Hepatocyte (in vitro differentiated cells): ENCODE measurements around the gene MAP2K2. TPM values are rescaled to one million over a fixed set of nuclear protein-coding genes. Genes with fewer than 3 reads are reported as not detected.

Experiments
- DNase-seq: peaks from one replicate; pipeline ENCODE4 v3.0.0-alpha.2; 2016; ENCODE audit warnings: low spot score
- H2AFZ ChIP-seq: fragments of 200-600 bp; sonication (generic); 2 replicates; pipeline ENCODE4 v1.6.0; 2016; ENCODE audit warnings: antibody characterized with exemption, mild to moderate bottlenecking
- H3K27ac ChIP-seq: fragments of 200-600 bp; sonication (generic); 2 replicates; pipeline ENCODE4 v1.5.1; 2016; ENCODE audit warnings: mild to moderate bottlenecking
- H3K27me3 ChIP-seq: fragments of 200-600 bp; sonication (generic); 2 replicates; pipeline ENCODE4 v1.6.1; 2016
- H3K36me3 ChIP-seq: fragments of 200-600 bp; sonication (generic); replicated peaks from 2 replicates; pipeline ENCODE4 v1.5.1; 2016; ENCODE audit warnings: low read depth; ENCODE audit not compliant: insufficient read depth
- H3K4me1 ChIP-seq: fragments of 200-600 bp; sonication (generic); 2 replicates; pipeline ENCODE4 v1.5.1; 2016; ENCODE audit warnings: mild to moderate bottlenecking, moderate library complexity; ENCODE audit not compliant: insufficient read depth
- H3K4me2 ChIP-seq: fragments of 200-600 bp; sonication (generic); 2 replicates; pipeline ENCODE4 v1.6.0; 2016
- H3K4me3 ChIP-seq: fragments of 200-600 bp; sonication (generic); 2 replicates; pipeline ENCODE4 v1.5.1; 2016; ENCODE audit warnings: mild to moderate bottlenecking
- H3K79me2 ChIP-seq: fragments of 200-600 bp; sonication (generic); 2 replicates; pipeline ENCODE4 v1.6.0; 2017; ENCODE audit warnings: mild to moderate bottlenecking
- H3K9me2 ChIP-seq: fragments of 200-600 bp; sonication (generic); replicated peaks from 2 replicates; pipeline ENCODE4 v1.6.0; 2017; ENCODE audit warnings: mild to moderate bottlenecking; ENCODE audit not compliant: insufficient read depth
- H3K9me3 ChIP-seq: fragments of 200-600 bp; sonication (generic); 2 replicates; pipeline ENCODE4 v1.5.1; 2016; ENCODE audit warnings: low read depth, mild to moderate bottlenecking
- H4K20me1 ChIP-seq: fragments of 200-600 bp; sonication (generic); 2 replicates; pipeline ENCODE4 v1.6.0; 2016; ENCODE audit warnings: mild to moderate bottlenecking; ENCODE audit not compliant: insufficient read depth, poor library complexity, severe bottlenecking
- EZH2 ChIP-seq: fragments of 200-600 bp; sonication (generic); IDR thresholded peaks from 2 replicates; pipeline ENCODE4 v1.6.1; 2016; ENCODE audit warnings: antibody characterized with exemption, mild to moderate bottlenecking, borderline replicate concordance
- EZH2phosphoT487 ChIP-seq: fragments of 200-600 bp; sonication (generic); IDR thresholded peaks from one replicate; pipeline ENCODE4 v1.6.1; 2018; ENCODE audit warnings: antibody characterized with exemption, mild to moderate bottlenecking, low read depth, moderate library complexity; ENCODE audit not compliant: unreplicated experiment, severe bottlenecking
- WGBS: methylation state at CpG from one replicate; pipeline ENCODE4 v1.1.6; 2016; ENCODE audit warnings: low lambda C conversion rate; ENCODE audit errors: missing lambda C conversion rate; 5-methylcytosine and 5-hydroxymethylcytosine counted together
- polyA plus RNA-seq: library from polyadenylated mRNA; unstranded; fragments of >200 nt; fragmentation: Nextera tagmentation; extraction: Ambion mirVana; gene quantifications from 2 replicates; pipeline ENCODE4 v1.2.1, GENCODE V29; 2016
- total RNA-seq: library from RNA; depleted of rRNA; stranded (reverse); fragments of >200 nt; gene quantifications from 2 replicates; pipeline ENCODE4 v1.2.3, GENCODE V29; 2014
- TF ChIP-seq, protein P1 (sequence below): fragments of 200-600 bp; sonication (generic); IDR thresholded peaks from 2 replicates; pipeline ENCODE4 v1.5.1; 2016; ENCODE audit warnings: antibody characterized with exemption, mild to moderate bottlenecking; ENCODE audit not compliant: poor library complexity

MAP2K2 gene
- total and polyA plus RNA-seq, 2 experiments from 2014 or later = 135 to 188 TPM

DNA sequence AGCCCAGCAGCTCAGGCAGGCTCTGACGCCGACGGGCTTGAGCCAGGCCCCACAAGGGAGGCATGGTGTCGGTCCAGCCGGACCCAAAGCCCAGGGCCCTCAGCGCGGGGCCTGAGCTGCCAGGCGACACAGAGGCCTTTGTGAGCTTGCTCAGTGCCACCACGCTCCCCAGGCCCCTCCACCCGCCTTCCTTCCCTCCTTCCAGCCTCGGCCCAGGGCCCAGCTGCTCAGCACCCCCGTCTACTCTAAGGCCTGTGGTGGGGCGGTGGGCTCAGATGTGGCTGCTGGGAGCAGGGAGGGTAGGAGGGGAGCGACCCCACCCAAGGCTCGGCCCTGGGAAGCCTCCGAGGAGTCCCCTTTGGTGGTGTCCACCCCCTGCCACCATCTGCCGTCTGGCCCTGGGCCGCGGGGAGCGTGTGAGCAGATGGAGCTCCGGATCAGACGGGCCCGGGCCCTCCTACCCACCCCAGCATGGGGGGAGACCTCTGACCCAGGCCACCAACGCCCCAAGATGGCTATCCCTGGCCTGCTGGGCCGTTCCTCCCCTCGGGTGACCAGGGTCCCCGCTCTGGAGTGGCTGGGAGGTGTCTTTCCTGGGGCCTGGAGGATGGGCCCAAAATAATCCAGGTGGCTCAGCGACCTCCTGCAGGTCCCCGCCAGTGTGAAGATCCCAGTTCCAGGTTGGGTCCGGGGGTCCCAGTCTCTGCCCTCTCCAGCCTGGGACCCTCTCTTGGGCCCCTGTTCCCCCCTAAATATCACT is 65.0 kb downstream of the MAP2K2 start:
- Histone ChIP-seq H4K20me1 (peaks cover 76% of the 10 kb centered on the region), H3K9me3 (no peaks in the 10 kb centered on the region), H3K79me2 (peaks cover 96% of the 10 kb centered on the region), H3K27ac (peak overlapping the region; percentile 98), H3K27me3 (no peaks in the 10 kb centered on the region), H3K36me3 (no peaks in the 10 kb centered on the region), H3K4me2 (peak overlapping the region; percentile 98), H3K4me1 (peaks cover 56% of the 10 kb centered on the region), H2AFZ (no peak overlapping the region), H3K4me3 (no peak overlapping the region), H3K9me2 (no peaks in the 10 kb centered on the region)
- TF ChIP-seq EZH2 (no peak), EZH2phosphoT487 (no peak)
- TF ChIP-seq, protein P1, sequence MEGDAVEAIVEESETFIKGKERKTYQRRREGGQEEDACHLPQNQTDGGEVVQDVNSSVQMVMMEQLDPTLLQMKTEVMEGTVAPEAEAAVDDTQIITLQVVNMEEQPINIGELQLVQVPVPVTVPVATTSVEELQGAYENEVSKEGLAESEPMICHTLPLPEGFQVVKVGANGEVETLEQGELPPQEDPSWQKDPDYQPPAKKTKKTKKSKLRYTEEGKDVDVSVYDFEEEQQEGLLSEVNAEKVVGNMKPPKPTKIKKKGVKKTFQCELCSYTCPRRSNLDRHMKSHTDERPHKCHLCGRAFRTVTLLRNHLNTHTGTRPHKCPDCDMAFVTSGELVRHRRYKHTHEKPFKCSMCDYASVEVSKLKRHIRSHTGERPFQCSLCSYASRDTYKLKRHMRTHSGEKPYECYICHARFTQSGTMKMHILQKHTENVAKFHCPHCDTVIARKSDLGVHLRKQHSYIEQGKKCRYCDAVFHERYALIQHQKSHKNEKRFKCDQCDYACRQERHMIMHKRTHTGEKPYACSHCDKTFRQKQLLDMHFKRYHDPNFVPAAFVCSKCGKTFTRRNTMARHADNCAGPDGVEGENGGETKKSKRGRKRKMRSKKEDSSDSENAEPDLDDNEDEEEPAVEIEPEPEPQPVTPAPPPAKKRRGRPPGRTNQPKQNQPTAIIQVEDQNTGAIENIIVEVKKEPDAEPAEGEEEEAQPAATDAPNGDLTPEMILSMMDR = no peak
- DNase-seq = no peak
- WGBS = 87% methylated on average over 30 of the region's 30 CpGs

- Histone ChIP-seq H3K9me3 (no peaks in the 10 kb centered on the region), H3K9me2 (no peaks in the 10 kb centered on the region), H3K4me2 (peak overlapping the region; percentile 98), H3K79me2 (peaks cover 96% of the 10 kb centered on the region), H3K27ac (peak overlapping the region; percentile 98), H3K4me3 (no peak overlapping the region), H2AFZ (no peak overlapping the region), H3K36me3 (no peaks in the 10 kb centered on the region), H3K4me1 (peaks cover 52% of the 10 kb centered on the region), H4K20me1 (peaks cover 76% of the 10 kb centered on the region), H3K27me3 (no peaks in the 10 kb centered on the region)
- WGBS = 69% methylated on average over 13 of the region's 22 CpGs
- peak; percentile 93 for DNase-seq
- TF ChIP-seq, protein P1 = peak; percentile 5
- no peak for TF ChIP-seq EZH2phosphoT487
Measured at GRCh38 chr19:4057931-4058692, 65.8 kb downstream of the MAP2K2 start.

DNA sequence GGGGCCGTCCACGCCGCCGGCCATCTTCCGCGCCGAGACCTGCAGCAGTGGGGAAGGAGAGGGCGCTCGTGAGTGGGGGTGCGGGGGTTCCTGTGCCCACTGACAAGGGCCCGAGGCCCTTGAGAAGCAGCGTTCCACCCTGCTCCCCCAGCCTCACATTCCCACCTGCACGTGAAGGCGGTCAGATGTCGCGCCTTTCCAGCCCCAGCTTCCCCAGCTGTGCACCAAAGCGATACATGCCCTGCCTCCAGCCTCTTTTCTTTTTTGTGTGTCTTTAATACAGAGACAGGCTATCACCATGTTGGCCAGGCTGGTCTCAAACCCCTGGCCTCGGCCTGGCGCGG is 68.7 kb downstream of the MAP2K2 start:
- Histone ChIP-seq H3K4me3 (no peak overlapping the region), H3K9me3 (no peaks in the 10 kb centered on the region), H3K27ac (no peak overlapping the region), H4K20me1 (peaks cover 75% of the 10 kb centered on the region), H3K9me2 (no peaks in the 10 kb centered on the region), H3K4me2 (no peak overlapping the region), H3K36me3 (no peaks in the 10 kb centered on the region), H2AFZ (no peak overlapping the region), H3K4me1 (peaks cover 41% of the 10 kb centered on the region), H3K79me2 (peaks cover 93% of the 10 kb centered on the region), H3K27me3 (no peaks in the 10 kb centered on the region)
- WGBS = 98% methylated on average over 15 of the region's 20 CpGs
- no peak for TF ChIP-seq EZH2phosphoT487
- TF ChIP-seq EZH2 = no peak
- TF ChIP-seq, protein P1 = no peak
- DNase-seq = no peak
